ENCODE measurements around the gene GABBR2. TPM values are rescaled to one million over a fixed set of nuclear protein-coding genes. Genes with fewer than 3 reads are reported as not detected.

The GABBR2 gene
- total RNA-seq, 1 donor from 2014 or later, result not detected

- no peak for DNase-seq (ENCODE audit: low read depth)
- H3K27me3 ChIP-seq (ENCODE audit: control insufficient read depth, insufficient read depth, low read length), result no peaks in the 10 kb centered on the region
- TF ChIP-seq CTCF (IDR thresholded peaks at IDR 0.05; ENCODE audit: insufficient read depth, low read length, severe bottlenecking), result no peak
- FAIRE-seq, result no peak
- H3K36me3 ChIP-seq (ENCODE audit: control insufficient read depth, insufficient read depth, low read length), result no peaks in the 10 kb centered on the region
- H3K4me3 ChIP-seq (ENCODE audit: low read depth, low read length), result no peak overlapping the region
Observed at GRCh38 chr9:98369896-98370295, 338.8 kb downstream of the GABBR2 start.

- FAIRE-seq, result no peak
Observed at GRCh38 chr9:98369471-98369870, 339.3 kb downstream of the GABBR2 start.

GRCh38 chr9:98369066-98369425, 339.7 kb downstream of the GABBR2 start:
- no peak overlapping the region for H3K4me3 ChIP-seq (ENCODE audit: low read depth, low read length)
- H3K27me3 ChIP-seq (ENCODE audit: control insufficient read depth, insufficient read depth, low read length), result no peaks in the 10 kb centered on the region
- DNase-seq (ENCODE audit: low read depth) (no peak), FAIRE-seq (no peak)
- no peak for TF ChIP-seq CTCF (IDR thresholded peaks at IDR 0.05; ENCODE audit: insufficient read depth, low read length, severe bottlenecking)
- no peaks in the 10 kb centered on the region for H3K36me3 ChIP-seq (ENCODE audit: control insufficient read depth, insufficient read depth, low read length)

More at GRCh38 chr9:98369471-98369870, 339.3 kb downstream of the GABBR2 start:
- Histone ChIP-seq H3K36me3 (ENCODE audit: control insufficient read depth, insufficient read depth, low read length) (no peaks in the 10 kb centered on the region), H3K4me3 (ENCODE audit: low read depth, low read length) (no peak overlapping the region), H3K27me3 (ENCODE audit: control insufficient read depth, insufficient read depth, low read length) (no peaks in the 10 kb centered on the region)
- TF ChIP-seq CTCF (IDR thresholded peaks at IDR 0.05; ENCODE audit: insufficient read depth, low read length, severe bottlenecking), result no peak
- no peak for DNase-seq (ENCODE audit: low read depth)

GRCh38 chr9:98368366-98369065, 340.2 kb downstream of the GABBR2 start:
- no peaks in the 10 kb centered on the region for H3K36me3 ChIP-seq (ENCODE audit: control insufficient read depth, insufficient read depth, low read length)
- H3K4me3 ChIP-seq (ENCODE audit: low read depth, low read length), result no peak overlapping the region
- no peak for TF ChIP-seq CTCF (IDR thresholded peaks at IDR 0.05; ENCODE audit: insufficient read depth, low read length, severe bottlenecking)
- DNase-seq (ENCODE audit: low read depth) (no peak), FAIRE-seq (no peak)
- H3K27me3 ChIP-seq (ENCODE audit: control insufficient read depth, insufficient read depth, low read length), result no peaks in the 10 kb centered on the region

GRCh38 chr9:98367923-98368322, 340.8 kb downstream of the GABBR2 start:
- Histone ChIP-seq H3K27me3 (ENCODE audit: control insufficient read depth, insufficient read depth, low read length) (no peaks in the 10 kb centered on the region), H3K4me3 (ENCODE audit: low read depth, low read length) (no peak overlapping the region)
- no peak for DNase-seq (ENCODE audit: low read depth)

More at GRCh38 chr9:98367923-98368322, 340.8 kb downstream of the GABBR2 start:
- no peak for TF ChIP-seq CTCF (IDR thresholded peaks at IDR 0.05; ENCODE audit: insufficient read depth, low read length, severe bottlenecking)
- no peak for FAIRE-seq
- no peaks in the 10 kb centered on the region for H3K36me3 ChIP-seq (ENCODE audit: control insufficient read depth, insufficient read depth, low read length)

All from bronchial epithelial cell (primary cell).